HCT116 (cell line): ENCODE data around the gene STIM1. TPM values are rescaled to one million over a fixed set of nuclear protein-coding genes. Genes with fewer than 3 reads are reported as not detected.

Source experiments
- ATAC-seq: fragments of 200-7000 bp; cut with Tn5 transposase; 2 replicates; pipeline ENCODE4 v1.9.1; 2020; ENCODE audit warnings: mild to moderate bottlenecking, moderate library complexity
- BruUV-seq: library from RNA; stranded (reverse); fragments of 400-500 nt; replicated peaks from 2 replicates; lab custom pipeline; 2021; lab: Mats Ljungman, UMichigan
- CTCF ChIA-PET: fragments of 300-600 bp; sonication (Branson Sonifier 250); formaldehyde crosslinking; loops from one replicate; lab custom pipeline; 2021; ENCODE audit warnings: antibody characterized with exemption; lab: Charles Lee
- POLR2A ChIA-PET: fragments of 300-600, 350-600 bp; sonication (Branson Sonifier 250); formaldehyde crosslinking; loops from one replicate; lab custom pipeline; 2021; ENCODE audit warnings: antibody characterized with exemption; lab: Charles Lee
- RAD21 ChIA-PET, 2 experiments: fragments of 300-600 bp; sonication (Branson Sonifier 250); formaldehyde crosslinking; loops; one replicate each; lab custom pipeline; 2023; ENCODE audit warnings: low total read pairs in 2 of 2; ENCODE audit not compliant: uncharacterized antibody in 2 of 2, unreplicated experiment in 2 of 2, low non-redundant PET in 1 of 2; lab: Charles Lee
- DNase-seq: peaks from one replicate; pipeline ENCODE4 v3.0.0-alpha.2; 2010; ENCODE audit warnings: low read depth, low spot score
- H2AFZ ChIP-seq: fragments of 200-600 bp; shearing (Covaris generic), sonication (generic); 2 replicates; pipeline ENCODE4 v1.6.1; 2017; ENCODE audit warnings: low read depth, mixed run types, mixed read lengths, antibody characterized with exemption, low read length; ENCODE audit not compliant: poor library complexity, severe bottlenecking
- H3K27ac ChIP-seq: 2 replicates; pipeline ENCODE4 v1.5.1; 2012; ENCODE audit warnings: low read depth, low read length
- H3K27me3 ChIP-seq: fragments of 200-600 bp; sonication (generic); 2 replicates; pipeline ENCODE4 v1.6.1; 2016; ENCODE audit warnings: mixed run types, low read length, mixed read lengths; ENCODE audit not compliant: insufficient read depth
- H3K36me3 ChIP-seq, 2 experiments: fragments of 200-500 bp in 1 of 2; fragments of 200-600 bp in 1 of 2; sonication (Bioruptor generic) in 1 of 2; sonication (generic) in 1 of 2; 2 replicates each; pipeline versions ENCODE4 v1.5.1 to v1.6.1; 2014 to 2016; ENCODE audit warnings: low read length in 2 of 2, inconsistent platforms in 1 of 2, mixed read lengths in 1 of 2, mixed run types in 1 of 2; ENCODE audit not compliant: insufficient read depth in 2 of 2, control insufficient read depth in 1 of 2
- H3K4me1 ChIP-seq, 2 experiments: fragments of 200-600 bp in 1 of 2; sonication (generic) in 1 of 2; 2 replicates each; pipeline versions ENCODE4 v1.5.1 to v1.6.1; 2012 to 2017; ENCODE audit warnings: low read length in 2 of 2, inconsistent platforms in 1 of 2, mild to moderate bottlenecking in 1 of 2, mixed read lengths in 1 of 2, mixed run types in 1 of 2, moderate library complexity in 1 of 2; ENCODE audit not compliant: insufficient read depth in 2 of 2, control insufficient read depth in 1 of 2
- H3K4me2 ChIP-seq: fragments of 200-600 bp; sonication (generic); 2 replicates; pipeline ENCODE4 v1.6.1; 2017; ENCODE audit warnings: mixed run types, low read length, mixed read lengths
- H3K4me3 ChIP-seq, 2 experiments: fragments of 200-600 bp in 1 of 2; sonication (generic) in 1 of 2; replicated peaks in 1 of 2; 2 replicates each; pipeline ENCODE4 v1.5.1; 2011 to 2016; ENCODE audit warnings: low read length in 2 of 2, control low read depth in 1 of 2, low read depth in 1 of 2, mild to moderate bottlenecking in 1 of 2, mixed read lengths in 1 of 2, mixed run types in 1 of 2
- H3K79me2 ChIP-seq: fragments of 200-600 bp; sonication (generic); 2 replicates; pipeline ENCODE4 v1.6.1; 2017; ENCODE audit warnings: mild to moderate bottlenecking, mixed run types, low read length, moderate library complexity, mixed read lengths; ENCODE audit not compliant: insufficient read depth
- H3K9ac ChIP-seq: fragments of 200-600 bp; sonication (generic); 2 replicates; pipeline ENCODE4 v1.6.1; 2016; ENCODE audit warnings: low read length, mixed read lengths
- H3K9me2 ChIP-seq: fragments of 200-600 bp; sonication (generic), shearing (Covaris generic); 2 replicates; pipeline ENCODE4 v1.6.1; 2017; ENCODE audit warnings: mixed run types, mild to moderate bottlenecking, moderate library complexity; ENCODE audit not compliant: insufficient read depth
- H3K9me3 ChIP-seq, 2 experiments: fragments of 200-500 bp in 1 of 2; fragments of 200-600 bp in 1 of 2; sonication (Bioruptor generic) in 1 of 2; sonication (generic) in 1 of 2; 2 replicates each; pipeline ENCODE4 v1.6.1; 2014 to 2017; ENCODE audit warnings: low read length in 2 of 2, mixed read lengths in 2 of 2, inconsistent platforms in 1 of 2, low read depth in 1 of 2, mild to moderate bottlenecking in 1 of 2, mixed run types in 1 of 2, moderate library complexity in 1 of 2; ENCODE audit not compliant: control insufficient read depth in 1 of 2, insufficient read depth in 1 of 2
- H4K20me1 ChIP-seq: fragments of 200-600 bp; sonication (generic), shearing (Covaris generic); 2 replicates; pipeline ENCODE4 v1.6.1; 2017; ENCODE audit warnings: mixed run types, mild to moderate bottlenecking, moderate library complexity; ENCODE audit not compliant: insufficient read depth
- CBX3 ChIP-seq: IDR thresholded peaks from 2 replicates; pipeline ENCODE4 v1.6.1; 2012; ENCODE audit warnings: low read depth
- ELF1 ChIP-seq: IDR thresholded peaks from 2 replicates; pipeline ENCODE4 v1.6.1; 2012; ENCODE audit warnings: low read depth, borderline replicate concordance
- SIN3A ChIP-seq: IDR thresholded peaks from 2 replicates; pipeline ENCODE4 v1.6.1; 2012; ENCODE audit warnings: low read depth
- SP1 ChIP-seq: IDR thresholded peaks from 2 replicates; pipeline ENCODE4 v1.6.1; 2012; ENCODE audit warnings: low read depth
- TCF7L2 ChIP-seq: IDR thresholded peaks from 2 replicates; pipeline ENCODE4 v1.7.0; 2011; ENCODE audit warnings: borderline replicate concordance, inconsistent platforms; ENCODE audit not compliant: insufficient read depth, insufficient read length; ENCODE audit errors: extremely low read depth
- YY1 ChIP-seq: IDR thresholded peaks from 2 replicates; pipeline ENCODE4 v1.6.1; 2011; ENCODE audit warnings: low read length, low read depth, moderate library complexity, mild to moderate bottlenecking; ENCODE audit not compliant: insufficient replicate concordance; ENCODE audit errors: extremely low read depth
- ZFX ChIP-seq: fragments of 450-650 bp; IDR thresholded peaks from 2 replicates; pipeline ENCODE4 v1.6.1; 2017
- ZNF274 ChIP-seq: fragments of 200-500 bp; sonication (Bioruptor generic); IDR thresholded peaks from 2 replicates; pipeline ENCODE4 v1.6.1; 2014; ENCODE audit warnings: mild to moderate bottlenecking, low read depth, low read length, inconsistent platforms
- intact Hi-C: fragments of 100-400 bp; cut with micrococcal nuclease; formaldehyde crosslinking; loops from 2 replicates; pipeline ENCODE4 v1.10.0; 2022
- total RNA-seq: library from RNA; stranded (reverse); gene quantifications from one replicate; pipeline ENCODE4 v1.2.1, GENCODE V29; 2021; ENCODE audit not compliant: unreplicated experiment
- TF ChIP-seq, protein P1 (sequence below): IDR thresholded peaks from 2 replicates; pipeline ENCODE4 v1.6.1; 2011; ENCODE audit warnings: mild to moderate bottlenecking, low read length, moderate library complexity; ENCODE audit not compliant: insufficient replicate concordance; ENCODE audit errors: extremely low read depth
- TF ChIP-seq, protein P2 (sequence below): IDR thresholded peaks from 2 replicates; pipeline ENCODE4 v1.6.1; 2012

STIM1 gene
- total RNA-seq, 1 experiment from 2014 or later: 22.3 TPM

DNA sequence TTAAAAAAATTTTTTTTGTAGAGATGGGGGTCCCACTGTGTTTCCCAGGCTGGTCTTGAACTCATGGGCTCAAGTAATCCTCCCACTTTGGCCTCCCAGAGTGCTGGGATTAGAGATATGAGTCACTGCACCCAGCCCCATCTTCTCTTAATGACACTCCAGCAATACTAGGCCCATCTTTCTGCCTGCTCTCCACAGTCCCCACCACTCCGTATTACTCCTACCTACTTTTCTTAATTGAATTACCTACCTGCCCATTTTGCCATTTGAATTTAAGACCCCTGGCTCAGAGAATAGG, 2.0 kb upstream of the STIM1 start:
- no peak overlapping the region for H3K4me2 ChIP-seq
- ChIA-PET RAD21 (no interaction called here), POLR2A (no interaction called here), CTCF (interaction anchor here (1.9 to 3.5 kb wide), 4 partner anchors 13 to 220 kb away, joined by 11 to 81 read pairs (median 36); partner anchors contain the start of gene RHOG)
- no peaks in the 10 kb centered on the region for H3K9me2 ChIP-seq
- peaks cover 8 to 23% of the 10 kb centered on the region in 2 experiments for H3K4me1 ChIP-seq
- TF ChIP-seq TCF7L2 (no peak), ZNF274 (no peak), ZFX (no peak), SIN3A (no peak)
- H2AFZ ChIP-seq: no peak overlapping the region
- intact Hi-C loops: no loop called here
- no peak for ATAC-seq
- H3K27ac ChIP-seq: no peak overlapping the region
- no peaks in the 10 kb centered on the region for H3K9me3 ChIP-seq
- H4K20me1 ChIP-seq: no peaks in the 10 kb centered on the region
- no peak overlapping the region for H3K9ac ChIP-seq
- 0 out of 2 replicates have a peak, but pooled peaks cover 2% of the 10 kb centered on the region for H3K27me3 ChIP-seq
- DNase-seq: no peak
- no peak overlapping the region for H3K4me3 ChIP-seq
- no peaks in the 10 kb centered on the region for H3K36me3 ChIP-seq
- peaks cover 3% of the 10 kb centered on the region; the same call in 1 of the 2 replicates for H3K79me2 ChIP-seq
- no TSS peak for BruUV-seq

DNA sequence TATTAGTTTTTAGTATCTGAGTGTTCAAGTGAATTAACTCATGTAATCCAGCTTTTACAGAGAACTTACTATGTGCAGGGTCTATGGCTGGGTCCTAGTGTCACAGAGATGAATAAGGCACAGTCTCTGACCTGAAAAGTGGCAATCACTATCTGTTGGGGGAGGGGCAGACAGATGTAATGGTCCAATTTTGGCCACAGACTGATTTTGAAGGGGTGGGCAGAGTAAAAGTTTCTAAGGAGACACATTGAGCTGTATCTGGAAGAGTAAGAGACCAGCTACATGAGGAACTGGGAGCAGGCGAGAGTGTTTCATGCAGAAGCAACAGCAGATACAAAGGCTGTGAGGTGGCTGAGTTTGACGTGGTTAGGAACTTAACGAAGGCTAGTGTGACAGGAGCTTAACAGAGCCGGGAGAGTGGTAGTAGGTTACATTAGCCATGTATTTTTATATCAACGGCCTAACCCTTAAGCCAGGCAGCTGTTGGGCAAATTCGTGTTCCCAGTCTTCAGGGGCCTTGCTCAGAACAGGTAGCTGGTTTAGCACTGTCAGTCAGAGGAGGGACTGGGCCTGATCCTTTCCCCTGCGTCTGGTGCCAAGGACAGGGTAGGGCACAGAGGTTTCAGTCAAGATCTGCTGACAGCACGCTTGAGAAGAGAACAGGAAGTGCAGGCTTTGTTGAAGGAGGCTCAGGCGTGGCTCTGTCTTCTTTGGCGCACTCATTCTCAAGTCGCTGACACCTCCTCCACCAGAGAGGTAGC, 1.4 kb upstream of the STIM1 start:
- peak overlapping the region; percentile 17 to 78 for H3K4me3 ChIP-seq
- RAD21 ChIA-PET: interaction anchor here (1.1 to 1.7 kb wide), 5 partner anchors 12 to 219 kb away, joined by 3 to 14 read pairs (median 7); no protein-coding TSS in a partner anchor
- H3K27me3 ChIP-seq: no peaks in the 10 kb centered on the region
- ATAC-seq: no peak
- TF ChIP-seq, protein P1, sequence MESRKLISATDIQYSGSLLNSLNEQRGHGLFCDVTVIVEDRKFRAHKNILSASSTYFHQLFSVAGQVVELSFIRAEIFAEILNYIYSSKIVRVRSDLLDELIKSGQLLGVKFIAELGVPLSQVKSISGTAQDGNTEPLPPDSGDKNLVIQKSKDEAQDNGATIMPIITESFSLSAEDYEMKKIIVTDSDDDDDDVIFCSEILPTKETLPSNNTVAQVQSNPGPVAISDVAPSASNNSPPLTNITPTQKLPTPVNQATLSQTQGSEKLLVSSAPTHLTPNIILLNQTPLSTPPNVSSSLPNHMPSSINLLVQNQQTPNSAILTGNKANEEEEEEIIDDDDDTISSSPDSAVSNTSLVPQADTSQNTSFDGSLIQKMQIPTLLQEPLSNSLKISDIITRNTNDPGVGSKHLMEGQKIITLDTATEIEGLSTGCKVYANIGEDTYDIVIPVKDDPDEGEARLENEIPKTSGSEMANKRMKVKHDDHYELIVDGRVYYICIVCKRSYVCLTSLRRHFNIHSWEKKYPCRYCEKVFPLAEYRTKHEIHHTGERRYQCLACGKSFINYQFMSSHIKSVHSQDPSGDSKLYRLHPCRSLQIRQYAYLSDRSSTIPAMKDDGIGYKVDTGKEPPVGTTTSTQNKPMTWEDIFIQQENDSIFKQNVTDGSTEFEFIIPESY: no peak
- TF ChIP-seq, protein P2, sequence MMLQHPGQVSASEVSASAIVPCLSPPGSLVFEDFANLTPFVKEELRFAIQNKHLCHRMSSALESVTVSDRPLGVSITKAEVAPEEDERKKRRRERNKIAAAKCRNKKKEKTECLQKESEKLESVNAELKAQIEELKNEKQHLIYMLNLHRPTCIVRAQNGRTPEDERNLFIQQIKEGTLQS: no peak
- TF ChIP-seq TCF7L2: no peak
- TF ChIP-seq ZNF274: no peak
- no peak for TF ChIP-seq ELF1
- no peak for TF ChIP-seq SP1
- no peak for TF ChIP-seq ZFX
- TF ChIP-seq CBX3: no peak
- TF ChIP-seq YY1: no peak
- peaks cover 9 to 23% of the 10 kb centered on the region in 2 experiments for H3K4me1 ChIP-seq
- DNase-seq: no peak
- H3K9me3 ChIP-seq: no peaks in the 10 kb centered on the region
- POLR2A ChIA-PET: interaction anchor here (0.8 to 1.4 kb wide), 4 partner anchors 12 to 220 kb away, joined by 3 read pairs; no protein-coding TSS in a partner anchor
- H3K27ac ChIP-seq: peak overlapping the region; percentile 5; the same call in 1 of the 2 replicates
- CTCF ChIA-PET: interaction anchor here (0.7 to 3.5 kb wide), 29 partner anchors 9 to 378 kb away, joined by 3 to 81 read pairs (median 5); partner anchors contain the start of gene RHOG
- peak overlapping the region; percentile 55 for H2AFZ ChIP-seq
- H3K4me2 ChIP-seq: peak overlapping the region; percentile 80
- H3K9me2 ChIP-seq: no peaks in the 10 kb centered on the region
- H3K79me2 ChIP-seq: peaks cover 3% of the 10 kb centered on the region; the same call in 1 of the 2 replicates
- H3K9ac ChIP-seq: peak overlapping the region; percentile 68
- no peaks in the 10 kb centered on the region for H4K20me1 ChIP-seq
- no TSS peak for BruUV-seq
- no peaks in the 10 kb centered on the region for H3K36me3 ChIP-seq
- intact Hi-C loops: loop anchor here (1.0 kb wide), 1 partner anchor 218 kb away; no protein-coding TSS in a partner anchor
